Colon (tissue), 2 donors: ENCODE measurements around the gene APOL3.
"Not testable (repeated sequence)": the region's sequence is repeated elsewhere in the genome, so short reads cannot be mapped to it uniquely, and the experiment has no call there.

Experiments
- FAIRE-seq: peaks from 2 replicates; lab custom pipeline; 2012; peaks lifted over from hg19 to GRCh38; lab: Jason Lieb, UNC
- donor health status: control.
- donor health status: control.

Gene APOL3

GRCh38 chr22:36192542-36192941 lies 32.0 kb upstream of the APOL3 start:
- no peak for FAIRE-seq

GRCh38 chr22:36191106-36191836 lies 30.7 kb upstream of the APOL3 start:
- FAIRE-seq, result no peak

- FAIRE-seq, result not testable (repeated sequence)
Observed at GRCh38 chr22:36187862-36188261, 27.3 kb upstream of the APOL3 start.

- no peak for FAIRE-seq
Observed at GRCh38 chr22:36185828-36186624, 25.5 kb upstream of the APOL3 start.

- FAIRE-seq, result no peak
Observed at GRCh38 chr22:36184433-36185025, 24.0 kb upstream of the APOL3 start.

GRCh38 chr22:36183446-36183845 lies 22.9 kb upstream of the APOL3 start:
- no peak for FAIRE-seq

GRCh38 chr22:36182857-36183256 lies 22.3 kb upstream of the APOL3 start:
- no peak for FAIRE-seq

- no peak for FAIRE-seq
Observed at GRCh38 chr22:36182056-36182455, 21.5 kb upstream of the APOL3 start.

GRCh38 chr22:36180928-36181327 lies 20.4 kb upstream of the APOL3 start:
- FAIRE-seq, result no peak

GRCh38 chr22:36180038-36180880 lies 19.7 kb upstream of the APOL3 start:
- FAIRE-seq, result no peak

GRCh38 chr22:36177160-36177559 lies 16.6 kb upstream of the APOL3 start:
- no peak for FAIRE-seq

GRCh38 chr22:36175892-36176291 lies 15.3 kb upstream of the APOL3 start:
- no peak for FAIRE-seq

- FAIRE-seq, result no peak
Observed at GRCh38 chr22:36171941-36172340, 11.4 kb upstream of the APOL3 start.

GRCh38 chr22:36166518-36167220 lies 6.1 kb upstream of the APOL3 start:
- FAIRE-seq, result no peak

GRCh38 chr22:36166086-36166485 lies 5.5 kb upstream of the APOL3 start:
- no peak for FAIRE-seq

GRCh38 chr22:36165141-36165540 lies 4.6 kb upstream of the APOL3 start:
- FAIRE-seq, result no peak

GRCh38 chr22:36164621-36165020 lies 4.1 kb upstream of the APOL3 start:
- no peak for FAIRE-seq

- FAIRE-seq, result no peak
Observed at GRCh38 chr22:36163497-36163896, 2.9 kb upstream of the APOL3 start.

GRCh38 chr22:36162127-36163034 lies 1.8 kb upstream of the APOL3 start:
- FAIRE-seq, result no peak

- FAIRE-seq, result not testable (repeated sequence)
Observed at GRCh38 chr22:36161793-36162126, 1.2 kb upstream of the APOL3 start.
